Neural cell (in vitro differentiated cells): ENCODE measurements around the gene UBN1. TPM values are rescaled to one million over a fixed set of nuclear protein-coding genes. Genes with fewer than 3 reads are reported as not detected.

Experiments used
- H2AFZ ChIP-seq: fragments of 200-600, 300-800 bp; sonication (generic), shearing (Covaris generic); 2 replicates; pipeline ENCODE4 v1.6.0; 2014; ENCODE audit warnings: low read depth, mild to moderate bottlenecking, antibody characterized with exemption, low read length, moderate library complexity
- H3F3A ChIP-seq: fragments of 200-600 bp; shearing (Covaris generic); 2 replicates; pipeline ENCODE4 v1.6.1; 2016; ENCODE audit warnings: mild to moderate bottlenecking, moderate library complexity, mixed read lengths, antibody characterized with exemption, low read length; ENCODE audit not compliant: insufficient read depth, poor library complexity, severe bottlenecking
- H3K27ac ChIP-seq: fragments of 200-600, 300-800 bp; sonication (generic), shearing (Covaris generic); 2 replicates; pipeline ENCODE4 v1.5.1; 2014; ENCODE audit warnings: mild to moderate bottlenecking, low read length, moderate library complexity
- H3K27me3 ChIP-seq: fragments of 300-800, 200-600 bp; sonication (generic), shearing (Covaris generic); 2 replicates; pipeline ENCODE4 v1.6.0; 2014; ENCODE audit warnings: mild to moderate bottlenecking, low read depth, low read length, moderate library complexity; ENCODE audit not compliant: insufficient read depth
- H3K36me3 ChIP-seq: fragments of 300-800, 200-600 bp; sonication (generic), shearing (Covaris generic); 2 replicates; pipeline ENCODE4 v1.5.1; 2014; ENCODE audit warnings: mild to moderate bottlenecking, antibody characterized with exemption, low read length, moderate library complexity; ENCODE audit not compliant: insufficient read depth
- H3K4me2 ChIP-seq: fragments of 300-800, 200-600 bp; sonication (generic), shearing (Covaris generic); 2 replicates; pipeline ENCODE4 v1.6.0; 2014; ENCODE audit warnings: mild to moderate bottlenecking, low read length
- H3K4me3 ChIP-seq: fragments of 300-800, 200-600 bp; sonication (generic), shearing (Covaris generic); 2 replicates; pipeline ENCODE4 v1.5.1; 2014; ENCODE audit warnings: mild to moderate bottlenecking, low read length, moderate library complexity
- H3K79me2 ChIP-seq: fragments of 200-600 bp; shearing (Covaris generic); replicated peaks from 2 replicates; pipeline ENCODE4 v1.6.0; 2014; ENCODE audit warnings: mild to moderate bottlenecking, low read length, moderate library complexity; ENCODE audit not compliant: insufficient read depth
- H3K9ac ChIP-seq: fragments of 300-800, 200-600 bp; sonication (generic), shearing (Covaris generic); 2 replicates; pipeline ENCODE4 v1.6.1; 2016; ENCODE audit warnings: mild to moderate bottlenecking, low read length, mixed read lengths
- H3K9me2 ChIP-seq: fragments of 200-600 bp; shearing (Covaris generic); 2 replicates; pipeline ENCODE4 v1.6.1; 2016; ENCODE audit warnings: mild to moderate bottlenecking, low read length, mixed read lengths; ENCODE audit not compliant: insufficient read depth
- H3K9me3 ChIP-seq: fragments of 200-600, 300-800 bp; sonication (generic), shearing (Covaris generic); 2 replicates; pipeline ENCODE4 v1.6.1; 2016; ENCODE audit warnings: mild to moderate bottlenecking, mixed run types, low read length, moderate library complexity, mixed read lengths
- H4K20me1 ChIP-seq: fragments of 200-600 bp; shearing (Covaris generic); 2 replicates; pipeline ENCODE4 v1.6.1; 2016; ENCODE audit warnings: mild to moderate bottlenecking, mixed run types; ENCODE audit not compliant: insufficient read depth
- CTCF ChIP-seq: fragments of 450-650 bp; IDR thresholded peaks from 2 replicates; pipeline ENCODE4 v1.5.1; 2014; ENCODE audit warnings: antibody characterized with exemption, mild to moderate bottlenecking, moderate library complexity; ENCODE audit not compliant: poor library complexity, severe bottlenecking
- EP300 ChIP-seq: fragments of 450-650 bp; conservative IDR thresholded peaks from 2 replicates; pipeline ENCODE4 v1.6.1; 2014; ENCODE audit warnings: antibody characterized with exemption, mild to moderate bottlenecking, moderate library complexity; ENCODE audit not compliant: poor library complexity, severe bottlenecking
- EZH2 ChIP-seq: fragments of 200-600, 300-800 bp; shearing (Covaris generic), sonication (generic); IDR thresholded peaks from 2 replicates; pipeline ENCODE4 v1.6.1; 2014; ENCODE audit warnings: antibody characterized with exemption, low read length, borderline replicate concordance, mild to moderate bottlenecking; ENCODE audit not compliant: insufficient read depth, poor library complexity, severe bottlenecking
- MXI1 ChIP-seq: fragments of 450-650 bp; conservative IDR thresholded peaks from 2 replicates; pipeline ENCODE4 v1.6.1; 2014; ENCODE audit warnings: antibody characterized with exemption, mild to moderate bottlenecking; ENCODE audit not compliant: poor library complexity, severe bottlenecking
- POLR2AphosphoS5 ChIP-seq: IDR thresholded peaks from 2 replicates; pipeline ENCODE4 v1.6.1; 2012
- RAD21 ChIP-seq: fragments of 450-650 bp; conservative IDR thresholded peaks from 2 replicates; pipeline ENCODE4 v1.6.1; 2014; ENCODE audit warnings: antibody characterized with exemption, mild to moderate bottlenecking, moderate library complexity
- REST ChIP-seq: IDR thresholded peaks from 2 replicates; pipeline ENCODE4 v1.6.1; 2012; ENCODE audit warnings: borderline replicate concordance
- SMC3 ChIP-seq: fragments of 450-650 bp; conservative IDR thresholded peaks from 2 replicates; pipeline ENCODE4 v1.6.1; 2014; ENCODE audit warnings: antibody characterized with exemption, mild to moderate bottlenecking, moderate library complexity; ENCODE audit not compliant: poor library complexity
- TAF1 ChIP-seq: IDR thresholded peaks from 2 replicates; pipeline ENCODE4 v1.6.1; 2012; ENCODE audit warnings: low read depth
- polyA plus RNA-seq: library from polyadenylated mRNA; depleted of rRNA; stranded (reverse); fragments of >200 nt; gene quantifications from 2 replicates; pipeline ENCODE4 v1.2.3, GENCODE V29; 2014

The UBN1 gene
- polyA plus RNA-seq, 1 donor from 2014 or later: 17.1 TPM

- Histone ChIP-seq H3K4me2 (no peak overlapping the region), H3K9me3 (no peaks in the 10 kb centered on the region), H3K27me3 (no peaks in the 10 kb centered on the region), H3K4me3 (no peak overlapping the region), H3K9me2 (no peaks in the 10 kb centered on the region), H4K20me1 (no peaks in the 10 kb centered on the region), H3K9ac (no peak overlapping the region), H3F3A (no peaks in the 10 kb centered on the region), H2AFZ (no peak overlapping the region), H3K36me3 (no peaks in the 10 kb centered on the region), H3K79me2 (no peaks in the 10 kb centered on the region), H3K27ac (no peak overlapping the region)
- TF ChIP-seq RAD21 (no peak), POLR2AphosphoS5 (no peak), EZH2 (no peak), TAF1 (no peak), EP300 (no peak), REST (no peak), CTCF (no peak), MXI1 (no peak), SMC3 (no peak)
Measured at GRCh38 chr16:4924593-4925292, 77.5 kb downstream of the UBN1 start.

- H3K36me3 ChIP-seq: no peaks in the 10 kb centered on the region
- H3K79me2 ChIP-seq: no peaks in the 10 kb centered on the region
- TF ChIP-seq RAD21: no peak
- TF ChIP-seq REST: no peak
- no peak for TF ChIP-seq EP300
- TF ChIP-seq CTCF: no peak
- no peak for TF ChIP-seq POLR2AphosphoS5
- no peaks in the 10 kb centered on the region for H3K9me3 ChIP-seq
- H3K4me2 ChIP-seq: no peak overlapping the region
- H3K27ac ChIP-seq: no peak overlapping the region
- H3K9me2 ChIP-seq: no peaks in the 10 kb centered on the region
- H4K20me1 ChIP-seq: no peaks in the 10 kb centered on the region
- no peaks in the 10 kb centered on the region for H3K27me3 ChIP-seq
- H3K4me3 ChIP-seq: no peak overlapping the region
- no peaks in the 10 kb centered on the region for H3F3A ChIP-seq
- no peak overlapping the region for H3K9ac ChIP-seq
- no peak overlapping the region for H2AFZ ChIP-seq
Measured at GRCh38 chr16:4925293-4925607, 78.0 kb downstream of the UBN1 start.
